HG03469 (cell line): ENCODE data around the gene GUCY2C.

ENCODE experiments used
- ATAC-seq: cut with Tn5 transposase; IDR thresholded peaks from one replicate; pipeline ENCODE4 v1.9.1; 2021; ENCODE audit warnings: mild to moderate bottlenecking, moderate library complexity, moderate number of reproducible peaks; ENCODE audit not compliant: unreplicated experiment

GUCY2C gene

DNA sequence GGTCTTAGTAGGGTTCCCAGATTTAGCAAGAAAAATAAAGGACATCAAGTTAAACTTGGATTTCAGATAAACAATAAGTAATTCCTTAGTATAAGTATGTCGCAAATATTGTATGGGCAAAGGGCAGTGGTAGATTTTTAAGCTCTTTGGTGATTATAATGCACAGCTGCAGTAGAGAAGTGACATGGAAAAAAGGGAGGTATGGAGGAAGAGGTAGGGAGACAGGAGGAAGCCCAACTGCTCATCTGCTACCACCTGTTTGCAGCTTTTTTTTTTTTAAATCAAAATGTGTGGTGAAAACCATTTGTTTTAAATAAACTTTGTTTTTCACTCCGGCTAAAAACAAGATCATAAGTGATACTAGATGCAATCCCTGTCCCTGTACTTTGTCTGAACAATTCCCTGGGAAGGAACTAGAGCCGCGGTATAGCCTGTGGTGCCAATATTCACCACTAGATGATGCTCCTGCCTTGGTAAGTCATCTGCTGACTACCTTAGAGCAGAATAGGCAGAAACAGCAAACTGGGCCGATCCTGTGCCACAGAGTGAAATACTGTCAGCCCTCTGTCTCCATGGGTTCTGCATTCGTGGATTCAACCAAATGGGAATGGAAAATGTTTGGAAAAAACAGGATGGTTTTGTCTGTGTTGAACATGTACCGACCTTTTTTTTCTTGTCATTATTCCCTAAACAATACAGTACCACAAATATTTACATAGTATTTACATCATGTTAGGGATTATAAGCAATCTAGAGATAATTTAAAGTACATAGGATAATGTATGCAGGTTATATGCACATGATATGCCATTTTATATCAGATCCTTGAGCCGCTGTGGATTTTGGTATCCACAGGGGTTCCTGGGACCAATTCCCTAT is 66.3 kb downstream of the GUCY2C start:
- peak; percentile 87 for ATAC-seq

DNA sequence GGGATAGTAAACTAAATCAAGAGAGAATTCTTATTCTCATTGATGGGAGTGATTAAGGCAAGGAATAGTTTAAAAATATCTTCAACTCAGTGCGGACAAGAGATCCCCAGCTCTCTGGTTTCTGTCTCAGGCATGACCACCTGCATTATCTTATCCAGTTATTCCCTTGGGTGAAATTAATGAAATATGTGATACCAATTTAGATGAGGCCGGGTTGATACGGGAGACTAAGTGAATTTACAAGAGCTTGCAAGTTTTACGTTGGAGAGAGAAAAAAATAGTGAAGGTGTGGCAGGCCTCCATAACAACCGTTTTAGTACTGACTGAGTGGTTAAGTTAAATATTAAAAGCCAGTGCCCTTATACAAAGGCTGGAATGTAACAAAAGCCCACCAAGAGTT is 67.6 kb downstream of the GUCY2C start:
- no peak for ATAC-seq

GRCh38 chr12:14621826-14622225 is 74.6 kb downstream of the GUCY2C start:
- ATAC-seq = peak; percentile 93

- ATAC-seq = no peak
Measured at GRCh38 chr12:14619741-14620501, 76.5 kb downstream of the GUCY2C start.

- no peak for ATAC-seq
Measured at GRCh38 chr12:14618983-14619382, 77.4 kb downstream of the GUCY2C start.

DNA sequence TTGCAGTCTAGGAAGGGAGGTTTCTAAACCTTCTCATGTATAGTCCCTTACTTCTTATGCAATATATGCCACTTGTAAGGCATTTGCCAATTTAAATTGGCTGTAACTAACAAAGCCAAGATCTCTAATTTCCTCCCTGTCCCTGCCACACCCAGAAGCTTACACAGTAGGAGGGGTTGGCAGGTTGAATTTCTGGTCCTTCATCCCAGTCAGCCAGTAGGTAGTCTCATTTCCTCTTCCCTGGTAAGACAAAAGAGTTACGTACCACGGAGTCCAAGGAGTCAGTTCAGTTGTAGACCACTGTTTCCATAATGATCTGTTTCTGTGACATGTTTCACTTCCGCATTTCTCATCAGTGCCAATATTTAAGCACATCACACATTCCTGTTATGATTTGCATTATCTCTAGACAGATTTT is 81.7 kb downstream of the GUCY2C start:
- peak; percentile 35 for ATAC-seq

- peak; percentile 93 for ATAC-seq
Measured at GRCh38 chr12:14613718-14614117, 82.7 kb downstream of the GUCY2C start.

GRCh38 chr12:14612898-14613445 is 83.4 kb downstream of the GUCY2C start:
- ATAC-seq = no peak

DNA sequence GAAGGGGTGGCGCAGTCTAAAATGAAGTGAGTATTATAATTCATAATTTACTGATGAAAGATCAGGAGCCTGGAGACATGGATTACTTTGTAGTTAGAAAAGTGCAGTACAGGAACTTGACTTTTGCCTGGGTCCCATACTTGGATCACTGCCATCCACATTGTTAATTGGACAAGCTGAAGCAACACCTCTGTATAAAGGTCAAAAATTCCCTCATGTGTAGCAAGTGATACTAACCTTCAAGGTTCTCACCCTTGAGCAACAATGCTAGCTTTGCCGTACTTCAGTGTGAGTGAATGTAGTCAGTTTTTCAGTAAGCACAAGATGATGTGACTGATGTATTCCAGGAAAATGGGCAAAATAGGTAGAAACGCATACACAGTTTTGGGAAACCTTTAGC is 84.1 kb downstream of the GUCY2C start:
- no peak for ATAC-seq

DNA sequence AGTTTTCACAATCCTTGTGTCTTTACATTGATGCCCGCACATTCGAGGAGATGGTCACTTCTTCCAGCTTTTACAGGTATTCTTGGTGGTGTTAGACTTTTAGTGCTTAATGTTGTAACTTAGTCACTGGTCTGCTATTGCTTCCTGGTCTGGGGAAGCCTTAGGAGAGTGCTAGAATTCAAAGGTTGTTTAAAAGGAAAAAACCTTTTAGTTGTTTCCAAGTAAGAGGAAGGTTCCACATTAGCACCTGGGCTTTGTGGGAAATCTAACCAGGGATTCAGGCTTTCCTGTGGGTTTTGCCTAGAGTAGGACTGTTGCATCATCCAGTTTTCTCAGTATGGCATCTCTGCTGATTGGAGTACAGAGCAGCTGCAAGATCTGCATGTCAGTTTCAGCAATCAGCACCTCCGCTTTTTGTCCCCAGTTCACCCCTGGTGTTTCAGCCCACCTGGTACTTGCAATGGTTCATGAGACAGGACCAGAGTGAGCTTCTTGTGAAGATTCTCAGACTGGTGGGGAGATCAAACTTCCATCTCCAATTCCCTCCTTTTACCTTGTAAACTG is 84.7 kb downstream of the GUCY2C start:
- no peak for ATAC-seq

DNA sequence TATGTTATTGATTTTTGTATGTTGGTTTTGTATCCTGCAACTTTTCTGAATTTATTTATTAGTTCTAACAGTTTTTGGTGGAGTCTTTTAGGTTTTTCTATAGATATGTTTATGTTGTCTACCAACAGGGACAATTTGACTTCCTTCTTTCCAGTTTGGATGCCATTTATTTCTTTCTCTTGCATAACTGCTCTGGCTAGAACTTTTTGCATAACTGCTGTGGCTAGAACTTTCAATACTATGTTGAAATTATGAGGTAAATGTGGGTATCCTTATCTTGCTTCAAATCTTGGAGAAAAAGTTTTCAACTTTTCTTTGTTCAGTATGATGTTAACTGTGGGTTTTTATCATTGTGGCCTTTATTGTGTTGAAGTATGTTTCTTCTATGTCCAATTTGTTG is 88.8 kb downstream of the GUCY2C start:
- ATAC-seq = no peak

GRCh38 chr12:14605401-14605989 is 90.9 kb downstream of the GUCY2C start:
- no peak for ATAC-seq

GRCh38 chr12:14601692-14602478 is 94.5 kb downstream of the GUCY2C start:
- ATAC-seq = no peak

GRCh38 chr12:14597480-14597879 is 98.9 kb downstream of the GUCY2C start:
- no peak for ATAC-seq

GRCh38 chr12:14591719-14592118 is 104.7 kb downstream of the GUCY2C start:
- no peak for ATAC-seq

DNA sequence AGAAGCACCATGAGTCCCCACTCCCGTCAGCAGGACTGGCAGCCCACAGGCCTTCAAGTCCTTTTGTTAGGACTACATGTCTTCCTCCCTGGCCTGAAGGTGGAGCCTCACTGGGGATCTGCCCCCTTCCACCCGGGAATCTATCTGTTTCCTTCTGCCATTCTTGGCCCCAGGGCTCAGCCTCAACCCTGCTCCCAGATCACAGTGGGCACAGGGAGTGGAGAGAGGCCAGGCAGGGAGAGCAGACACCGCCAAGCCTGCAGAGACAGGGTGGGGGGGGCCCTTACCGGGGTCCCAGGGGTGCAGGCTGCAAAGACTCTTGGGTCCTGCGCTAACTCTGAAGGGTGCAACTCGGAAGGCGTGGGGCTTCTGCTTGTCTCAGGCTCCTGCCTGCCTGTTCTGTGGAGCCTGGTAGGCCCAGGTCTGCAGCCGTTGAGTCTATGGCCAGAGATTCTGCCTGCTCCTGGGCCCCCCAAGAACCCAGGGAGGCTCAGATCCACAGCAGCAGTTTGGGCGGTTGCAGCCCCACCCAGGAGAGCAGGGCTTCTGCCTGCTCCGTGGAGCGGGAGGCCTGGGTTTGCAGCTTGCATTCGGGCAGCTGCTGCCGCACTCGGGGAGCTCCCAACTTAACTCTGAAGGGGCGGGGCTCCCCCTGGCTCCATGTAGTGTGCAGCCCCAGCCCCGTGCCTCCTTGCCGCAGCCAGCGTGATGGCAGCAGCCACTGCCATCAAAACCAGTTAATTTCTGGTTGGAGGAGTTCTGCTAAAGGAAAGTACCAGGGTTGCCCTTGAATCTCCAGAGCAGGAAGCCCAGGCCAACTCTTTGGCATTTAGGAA is 107.0 kb downstream of the GUCY2C start:
- ATAC-seq = no peak

DNA sequence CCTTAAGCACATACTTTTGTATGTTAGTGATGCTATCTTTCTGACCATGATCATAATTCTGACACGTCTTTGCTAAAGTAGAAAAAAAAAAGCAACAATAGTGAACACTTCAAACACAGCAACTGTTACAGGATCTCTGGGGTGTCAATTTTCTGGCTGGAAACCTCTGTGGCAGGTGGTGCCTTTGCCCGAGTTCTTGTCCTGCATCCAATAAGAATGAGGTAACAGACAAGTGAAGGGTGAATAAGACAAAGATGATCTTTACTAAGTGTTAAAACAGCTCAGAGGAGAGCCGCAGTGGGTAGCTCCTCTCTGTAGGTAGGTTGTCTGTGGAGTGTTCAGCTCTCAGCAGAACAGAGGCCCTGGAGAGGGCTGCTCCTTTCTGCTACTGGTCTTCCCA is 107.8 kb downstream of the GUCY2C start:
- no peak for ATAC-seq

DNA sequence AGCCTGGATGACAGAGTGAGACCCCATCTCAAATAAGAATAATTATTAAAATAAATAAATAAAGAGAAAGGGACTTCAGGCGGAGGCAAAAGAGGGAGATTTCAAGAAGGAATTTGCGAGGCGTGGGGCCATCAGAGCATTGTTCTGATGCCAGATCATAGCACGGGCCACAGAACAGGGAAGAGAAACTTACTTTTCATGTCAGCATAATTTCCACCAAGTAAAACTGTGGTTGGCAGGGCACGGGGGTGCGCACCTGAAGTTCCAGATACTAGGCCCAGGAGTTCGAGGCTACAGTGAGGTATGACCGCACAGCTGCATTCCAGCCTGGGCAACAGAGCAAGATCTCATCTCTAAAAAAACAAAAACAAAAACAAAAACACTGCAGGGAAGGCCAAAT is 117.8 kb downstream of the GUCY2C start:
- no peak for ATAC-seq

- ATAC-seq = peak; percentile 71
Measured at GRCh38 chr12:14577344-14577743, 119.1 kb downstream of the GUCY2C start.
